Measurements from ENCODE around the gene ANKMY1. TPM values are rescaled to one million over a fixed set of nuclear protein-coding genes. Genes with fewer than 3 reads are reported as not detected.

ANKMY1 gene
- total RNA-seq, 4 donors from 2014 or later = 13.3 to 40.8 (median 22.0) TPM

DNA sequence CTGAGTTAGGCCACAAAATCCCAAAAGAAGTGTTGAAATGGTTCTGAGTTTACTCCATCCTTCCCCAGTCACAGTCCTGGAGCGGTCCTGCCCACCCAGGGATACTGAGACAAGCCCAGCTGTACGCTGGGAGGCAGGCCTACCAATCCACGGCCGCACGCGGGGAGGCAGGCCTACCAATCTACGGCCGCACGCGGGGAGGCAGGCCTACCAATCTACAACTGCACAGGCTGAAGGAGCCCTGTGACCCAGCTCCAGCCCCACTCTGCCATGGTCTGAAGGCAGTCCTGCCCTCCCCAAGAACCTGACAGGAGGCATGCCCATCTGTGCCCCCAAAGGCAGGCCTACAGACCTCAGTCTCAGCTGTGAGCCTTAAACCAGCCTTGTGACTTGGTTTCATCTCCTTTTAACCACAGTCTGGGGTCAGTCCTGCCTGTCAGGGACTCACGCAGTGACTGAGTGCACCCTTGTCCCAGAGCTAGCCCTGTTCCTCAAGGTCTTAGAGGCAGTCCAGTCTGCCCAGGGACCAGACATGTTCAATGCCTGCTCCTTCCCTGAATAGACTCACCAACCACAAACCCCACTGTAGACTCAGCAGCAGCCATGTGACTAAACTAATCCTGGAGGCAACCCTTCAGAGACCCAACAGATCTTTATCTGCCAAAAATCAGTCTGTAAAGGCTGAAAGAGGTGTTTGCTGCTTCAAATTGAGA is 85.6 kb downstream of the ANKMY1 start:
- intact Hi-C loops (cut with DNase I; ENCODE audit: low total_unique reads) = no loop called here
- Histone ChIP-seq H3K27ac (no peak overlapping the region), H3K4me3 (no peak overlapping the region), H3K36me3 (no peaks in the 10 kb centered on the region), H3K4me1 (no peaks in the 10 kb centered on the region), H3K9me3 (peaks cover 0 to 4% of the 10 kb centered on the region in 2 donors), H3K27me3 (no peaks in the 10 kb centered on the region)
- TF ChIP-seq, protein P1, sequence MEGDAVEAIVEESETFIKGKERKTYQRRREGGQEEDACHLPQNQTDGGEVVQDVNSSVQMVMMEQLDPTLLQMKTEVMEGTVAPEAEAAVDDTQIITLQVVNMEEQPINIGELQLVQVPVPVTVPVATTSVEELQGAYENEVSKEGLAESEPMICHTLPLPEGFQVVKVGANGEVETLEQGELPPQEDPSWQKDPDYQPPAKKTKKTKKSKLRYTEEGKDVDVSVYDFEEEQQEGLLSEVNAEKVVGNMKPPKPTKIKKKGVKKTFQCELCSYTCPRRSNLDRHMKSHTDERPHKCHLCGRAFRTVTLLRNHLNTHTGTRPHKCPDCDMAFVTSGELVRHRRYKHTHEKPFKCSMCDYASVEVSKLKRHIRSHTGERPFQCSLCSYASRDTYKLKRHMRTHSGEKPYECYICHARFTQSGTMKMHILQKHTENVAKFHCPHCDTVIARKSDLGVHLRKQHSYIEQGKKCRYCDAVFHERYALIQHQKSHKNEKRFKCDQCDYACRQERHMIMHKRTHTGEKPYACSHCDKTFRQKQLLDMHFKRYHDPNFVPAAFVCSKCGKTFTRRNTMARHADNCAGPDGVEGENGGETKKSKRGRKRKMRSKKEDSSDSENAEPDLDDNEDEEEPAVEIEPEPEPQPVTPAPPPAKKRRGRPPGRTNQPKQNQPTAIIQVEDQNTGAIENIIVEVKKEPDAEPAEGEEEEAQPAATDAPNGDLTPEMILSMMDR (IDR thresholded peaks at IDR 0.05) = no peak
- TF ChIP-seq POLR2A (IDR thresholded peaks at IDR 0.05) = no peak
- no peak for DNase-seq

DNA sequence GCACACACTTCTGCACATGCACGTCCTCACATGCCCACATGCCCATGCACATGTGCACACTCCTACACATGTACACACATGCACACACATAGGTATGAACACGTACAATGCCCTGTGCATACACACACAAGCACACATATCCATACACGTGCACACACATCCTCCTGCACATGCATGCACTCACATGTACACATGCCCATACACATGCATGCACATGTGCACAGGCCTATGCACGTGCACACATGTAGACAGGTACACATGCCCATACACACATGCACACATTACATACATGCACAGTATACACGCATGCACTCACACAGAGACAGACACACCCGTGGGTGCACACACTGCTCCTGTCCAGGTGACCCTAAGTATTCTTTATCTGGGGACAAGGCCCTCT is 88.0 kb downstream of the ANKMY1 start:
- Histone ChIP-seq H3K27ac (no peak overlapping the region), H3K9me3 (peaks cover 0 to 4% of the 10 kb centered on the region in 2 donors), H3K27me3 (no peaks in the 10 kb centered on the region), H3K4me3 (no peak overlapping the region), H3K4me1 (no peaks in the 10 kb centered on the region), H3K36me3 (no peaks in the 10 kb centered on the region)
- TF ChIP-seq, protein P1 (IDR thresholded peaks at IDR 0.05) = no peak
- TF ChIP-seq POLR2A (IDR thresholded peaks at IDR 0.05) = no peak
- peak in 1 of 2 donors; percentile 12 for DNase-seq
- intact Hi-C loops (cut with DNase I; ENCODE audit: low total_unique reads) = no loop called here

DNA sequence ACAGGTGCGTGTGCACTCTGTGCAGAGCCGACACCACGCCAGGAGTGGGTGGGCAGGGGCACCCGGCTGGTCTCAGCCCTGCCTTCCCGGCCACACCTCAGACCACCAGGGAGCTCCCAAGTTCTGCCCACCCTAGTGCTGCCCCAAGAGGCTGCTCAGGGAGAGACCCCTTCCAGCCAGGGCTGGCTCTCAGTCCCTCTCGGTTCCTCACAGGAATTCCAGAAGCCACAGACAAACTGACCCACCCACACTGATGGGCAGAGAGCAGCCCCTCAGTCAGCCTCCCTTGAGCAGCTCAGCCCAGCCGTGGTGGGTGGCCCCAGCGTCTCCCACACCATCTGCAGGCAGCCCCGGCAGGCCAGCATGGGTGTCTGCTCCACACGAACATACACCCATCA is 88.5 kb downstream of the ANKMY1 start:
- H3K27me3 ChIP-seq = no peaks in the 10 kb centered on the region
- no peak overlapping the region for H3K4me3 ChIP-seq
- H3K27ac ChIP-seq = no peak overlapping the region
- peak; percentile 9 to 13 for DNase-seq
- no peaks in the 10 kb centered on the region for H3K4me1 ChIP-seq
- no peaks in the 10 kb centered on the region for H3K36me3 ChIP-seq
- H3K9me3 ChIP-seq = peaks cover 0 to 4% of the 10 kb centered on the region in 2 donors
- intact Hi-C loops (cut with DNase I; ENCODE audit: low total_unique reads) = no loop called here
- TF ChIP-seq, protein P1 (IDR thresholded peaks at IDR 0.05) = no peak
- TF ChIP-seq POLR2A (IDR thresholded peaks at IDR 0.05) = no peak

DNA sequence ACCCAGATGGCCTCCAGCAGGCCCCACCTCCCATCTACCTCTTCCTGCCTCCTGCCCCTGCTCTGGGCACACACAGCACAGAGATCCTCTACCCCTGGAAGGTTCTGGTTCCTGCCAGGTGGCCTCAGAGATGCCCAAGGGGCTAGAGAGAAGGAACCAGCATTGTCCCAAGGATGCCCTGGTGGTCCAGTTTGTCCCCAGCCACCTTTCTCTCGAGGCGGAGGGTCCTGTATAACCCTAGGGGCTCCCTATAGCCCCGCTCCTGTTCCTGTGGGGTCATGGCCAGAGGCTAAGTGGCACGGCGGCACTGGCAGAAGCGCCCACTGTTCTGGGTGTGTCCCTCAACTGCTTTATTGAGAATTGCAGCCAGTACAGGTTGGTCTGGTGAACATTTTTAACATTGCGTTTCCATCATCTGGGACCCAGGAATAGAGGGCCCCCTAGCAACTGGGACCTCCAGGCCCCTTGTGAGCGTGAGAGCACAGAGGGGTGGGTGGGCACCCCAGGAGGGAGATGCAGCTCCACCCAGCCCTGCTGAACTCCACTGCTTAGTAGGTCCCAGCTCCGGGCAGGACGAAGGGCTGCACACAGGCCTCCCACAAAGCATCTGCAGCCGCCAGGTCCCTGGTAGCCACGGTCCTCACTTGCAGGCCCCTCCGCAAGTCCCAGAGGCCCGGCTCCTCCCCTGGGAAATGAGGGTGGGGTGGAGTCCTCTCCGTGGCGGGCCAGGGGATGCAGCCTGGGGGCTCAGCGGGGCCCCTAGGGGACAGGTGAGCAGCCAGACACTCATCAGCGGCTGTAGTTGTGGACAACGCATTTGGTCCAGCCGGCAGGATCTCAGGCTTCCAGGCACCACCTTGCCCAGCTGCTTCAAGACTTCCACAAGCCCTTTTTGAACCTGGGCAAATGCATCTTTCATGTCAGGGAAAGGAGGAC is 89.2 kb downstream of the ANKMY1 start:
- Histone ChIP-seq H3K27ac (no peak overlapping the region), H3K27me3 (no peaks in the 10 kb centered on the region), H3K9me3 (no peaks in the 10 kb centered on the region), H3K36me3 (no peaks in the 10 kb centered on the region), H3K4me1 (no peaks in the 10 kb centered on the region), H3K4me3 (no peak overlapping the region)
- TF ChIP-seq, protein P1 (IDR thresholded peaks at IDR 0.05) = no peak
- TF ChIP-seq POLR2A (IDR thresholded peaks at IDR 0.05) = no peak
- peak in 1 of 2 donors; percentile 16 for DNase-seq
- intact Hi-C loops (cut with DNase I; ENCODE audit: low total_unique reads) = no loop called here
